ENCODE data around the gene DLG4.

The DLG4 gene

GRCh38 chr17:7176841-7177190 is 42.8 kb downstream of the DLG4 start:
- TF ChIP-seq ZNF621 (tag by site-specific recombination; IDR thresholded peaks at IDR 0.05) (no peak), ZNF658 (tag by site-specific recombination; IDR thresholded peaks at IDR 0.05) (no peak), GLIS2 (tag by site-specific recombination; IDR thresholded peaks at IDR 0.05) (no peak), ZNF138 (tag by site-specific recombination; IDR thresholded peaks at IDR 0.05; ENCODE audit: borderline replicate concordance) (no peak), ZNF426 (tag by site-specific recombination; IDR thresholded peaks at IDR 0.05) (no peak), ZFP3 (tag by site-specific recombination; IDR thresholded peaks at IDR 0.05; ENCODE audit: low read depth) (no peak), ZNF248 (tag by site-specific recombination; IDR thresholded peaks at IDR 0.05) (no peak)
- TF ChIP-seq, protein P1, sequence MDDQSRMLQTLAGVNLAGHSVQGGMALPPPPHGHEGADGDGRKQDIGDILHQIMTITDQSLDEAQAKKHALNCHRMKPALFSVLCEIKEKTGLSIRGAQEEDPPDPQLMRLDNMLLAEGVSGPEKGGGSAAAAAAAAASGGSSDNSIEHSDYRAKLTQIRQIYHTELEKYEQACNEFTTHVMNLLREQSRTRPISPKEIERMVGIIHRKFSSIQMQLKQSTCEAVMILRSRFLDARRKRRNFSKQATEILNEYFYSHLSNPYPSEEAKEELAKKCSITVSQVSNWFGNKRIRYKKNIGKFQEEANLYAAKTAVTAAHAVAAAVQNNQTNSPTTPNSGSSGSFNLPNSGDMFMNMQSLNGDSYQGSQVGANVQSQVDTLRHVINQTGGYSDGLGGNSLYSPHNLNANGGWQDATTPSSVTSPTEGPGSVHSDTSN (CRISPR knock-in tag; IDR thresholded peaks at IDR 0.05) = 0 out of 2 replicates have a peak, but pooled peaks have one; percentile 9
- H3K4me3 ChIP-seq (ENCODE audit: low read depth, low read length) = no peak overlapping the region
- POLR2A ChIA-PET = interaction anchor here (1.0 to 2.0 kb wide), 3 partner anchors 44 to 141 kb away, joined by 4 to 14 read pairs (median 13); partner anchors contain the start of genes ACADVL, DLG4 and SLC16A13
- H3K9me3 ChIP-seq (ENCODE audit: control insufficient read depth, insufficient read depth, low read depth, low read length) = no peaks in the 10 kb centered on the region
- H3K36me3 ChIP-seq (ENCODE audit: control insufficient read depth in 2 of 2, insufficient read depth in 1 of 2, low read length in 2 of 2) = no peaks in the 10 kb centered on the region; a peak in 1 of 3 replicates
- H3K4me1 ChIP-seq (ENCODE audit: control insufficient read depth, insufficient read depth, low read length) = peaks cover 8% of the 10 kb centered on the region
- no peak overlapping the region for H3K27ac ChIP-seq (ENCODE audit: extremely low read depth, low read depth, low read length)
- CTCF ChIA-PET = interaction anchor here (0.5 to 2.6 kb wide), 32 partner anchors 9 to 1618 kb away, joined by 3 to 50 read pairs (median 6); partner anchors contain the start of gene SLC16A11

DNA sequence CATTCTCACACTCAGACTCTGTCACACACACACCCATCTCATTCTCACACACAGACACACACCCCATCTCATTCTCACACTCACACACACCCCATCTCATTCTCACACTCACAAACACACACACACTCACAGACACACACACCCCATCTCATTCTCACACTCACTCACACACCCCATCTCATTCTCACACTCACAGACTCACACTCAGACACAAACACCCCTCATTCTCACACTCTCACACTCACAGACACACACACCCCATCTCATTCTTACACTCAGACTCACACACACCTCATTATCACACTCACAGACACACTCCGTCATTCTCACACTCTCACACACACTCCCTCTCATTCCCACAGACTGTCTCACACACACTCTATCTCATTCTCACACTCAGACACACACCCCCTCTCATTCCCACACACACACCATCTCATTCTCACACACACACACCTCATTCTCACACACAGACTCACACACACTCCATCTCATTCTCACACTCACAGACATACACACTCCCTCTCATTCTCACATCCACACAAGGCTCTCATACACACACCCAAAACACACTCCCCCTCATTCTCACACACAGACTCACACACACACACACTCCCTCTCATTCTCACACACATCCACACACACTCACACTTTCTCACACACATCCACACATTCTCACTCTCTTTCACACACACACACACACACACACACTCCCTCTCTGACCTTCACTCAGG is 43.4 kb downstream of the DLG4 start:
- H3K4me3 ChIP-seq (ENCODE audit: low read depth, low read length) = no peak overlapping the region
- CTCF ChIA-PET = interaction anchor here (0.6 to 2.6 kb wide), 15 partner anchors 8 to 763 kb away, joined by 3 to 50 read pairs (median 9); partner anchors contain the start of gene SLC16A11
- H3K27ac ChIP-seq (ENCODE audit: extremely low read depth, low read depth, low read length) = no peak overlapping the region
- H3K4me1 ChIP-seq (ENCODE audit: control insufficient read depth, insufficient read depth, low read length) = peaks cover 8% of the 10 kb centered on the region
- POLR2A ChIA-PET = interaction anchor here (2.0 kb wide), 1 partner anchor 130 kb away, joined by 14 read pairs; no protein-coding TSS in a partner anchor
- no peaks in the 10 kb centered on the region for H3K9me3 ChIP-seq (ENCODE audit: control insufficient read depth, insufficient read depth, low read depth, low read length)
- no peaks in the 10 kb centered on the region; a peak in 1 of 3 replicates for H3K36me3 ChIP-seq (ENCODE audit: control insufficient read depth in 2 of 2, insufficient read depth in 1 of 2, low read length in 2 of 2)
- TF ChIP-seq ZFP3 (tag by site-specific recombination; IDR thresholded peaks at IDR 0.05; ENCODE audit: low read depth) = no peak
- TF ChIP-seq, protein P2, sequence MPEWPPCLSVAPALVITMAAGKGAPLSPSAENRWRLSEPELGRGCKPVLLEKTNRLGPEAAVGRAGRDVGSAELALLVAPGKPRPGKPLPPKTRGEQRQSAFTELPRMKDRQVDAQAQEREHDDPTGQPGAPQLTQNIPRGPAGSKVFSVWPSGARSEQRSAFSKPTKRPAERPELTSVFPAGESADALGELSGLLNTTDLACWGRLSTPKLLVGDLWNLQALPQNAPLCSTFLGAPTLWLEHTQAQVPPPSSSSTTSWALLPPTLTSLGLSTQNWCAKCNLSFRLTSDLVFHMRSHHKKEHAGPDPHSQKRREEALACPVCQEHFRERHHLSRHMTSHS (tag by site-specific recombination; IDR thresholded peaks at IDR 0.05) = 0 out of 2 replicates have a peak, but pooled peaks have one; percentile 7
- TF ChIP-seq ZBTB48 (tag by site-specific recombination; IDR thresholded peaks at IDR 0.05) = no peak; the same call in 1 of the 2 replicates
- peak; percentile 63; the same call in 1 of the 2 replicates for TF ChIP-seq ZNF785 (tag by site-specific recombination; IDR thresholded peaks at IDR 0.05)
- TF ChIP-seq ZNF747 (tag by site-specific recombination; IDR thresholded peaks at IDR 0.05) = no peak
- TF ChIP-seq, protein P3, sequence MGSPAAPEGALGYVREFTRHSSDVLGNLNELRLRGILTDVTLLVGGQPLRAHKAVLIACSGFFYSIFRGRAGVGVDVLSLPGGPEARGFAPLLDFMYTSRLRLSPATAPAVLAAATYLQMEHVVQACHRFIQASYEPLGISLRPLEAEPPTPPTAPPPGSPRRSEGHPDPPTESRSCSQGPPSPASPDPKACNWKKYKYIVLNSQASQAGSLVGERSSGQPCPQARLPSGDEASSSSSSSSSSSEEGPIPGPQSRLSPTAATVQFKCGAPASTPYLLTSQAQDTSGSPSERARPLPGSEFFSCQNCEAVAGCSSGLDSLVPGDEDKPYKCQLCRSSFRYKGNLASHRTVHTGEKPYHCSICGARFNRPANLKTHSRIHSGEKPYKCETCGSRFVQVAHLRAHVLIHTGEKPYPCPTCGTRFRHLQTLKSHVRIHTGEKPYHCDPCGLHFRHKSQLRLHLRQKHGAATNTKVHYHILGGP (tag by site-specific recombination; IDR thresholded peaks at IDR 0.05) = no peak; the same call in none of the 2 replicates
- TF ChIP-seq ZNF529 (tag by site-specific recombination; IDR thresholded peaks at IDR 0.05; ENCODE audit: insufficient replicate concordance) = no peak
- TF ChIP-seq ZNF223 (tag by site-specific recombination; IDR thresholded peaks at IDR 0.05) = no peak
- TF ChIP-seq RBAK (tag by site-specific recombination; IDR thresholded peaks at IDR 0.05) = no peak
- TF ChIP-seq YY1 (tag by site-specific recombination; IDR thresholded peaks at IDR 0.05) = no peak
- TF ChIP-seq ZNF302 (tag by site-specific recombination; IDR thresholded peaks at IDR 0.05; ENCODE audit: low read depth) = no peak
- TF ChIP-seq ZBTB11 (tag by site-specific recombination; conservative IDR thresholded peaks at IDR 0.05; ENCODE audit: low read depth) = no peak
- TF ChIP-seq ZNF558 (tag by site-specific recombination; IDR thresholded peaks at IDR 0.05) = no peak
- TF ChIP-seq ZNF654 (tag by site-specific recombination; IDR thresholded peaks at IDR 0.05; ENCODE audit: low read depth) = no peak
- no peak for TF ChIP-seq ZNF792 (tag by site-specific recombination; IDR thresholded peaks at IDR 0.05)
- peak; percentile 58; the same call in 1 of the 2 replicates for TF ChIP-seq SALL2 (tag by site-specific recombination; IDR thresholded peaks at IDR 0.05; ENCODE audit: borderline replicate concordance)
- TF ChIP-seq, protein P4, sequence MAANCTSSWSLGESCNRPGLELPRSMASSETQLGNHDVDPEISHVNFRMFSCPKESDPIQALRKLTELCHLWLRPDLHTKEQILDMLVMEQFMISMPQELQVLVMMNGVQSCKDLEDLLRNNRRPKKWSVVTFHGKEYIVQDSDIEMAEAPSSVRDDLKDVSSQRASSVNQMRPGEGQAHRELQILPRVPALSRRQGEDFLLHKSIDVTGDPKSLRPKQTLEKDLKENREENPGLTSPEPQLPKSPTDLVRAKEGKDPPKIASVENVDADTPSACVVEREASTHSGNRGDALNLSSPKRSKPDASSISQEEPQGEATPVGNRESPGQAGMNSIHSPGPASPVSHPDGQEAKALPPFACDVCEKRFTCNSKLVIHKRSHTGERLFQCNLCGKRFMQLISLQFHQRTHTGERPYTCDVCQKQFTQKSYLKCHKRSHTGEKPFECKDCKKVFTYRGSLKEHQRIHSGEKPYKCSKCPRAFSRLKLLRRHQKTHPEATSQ (tag by site-specific recombination; IDR thresholded peaks at IDR 0.05) = no peak; the same call in 1 of the 2 replicates
- no peak for TF ChIP-seq ZNF292 (tag by site-specific recombination; IDR thresholded peaks at IDR 0.05; ENCODE audit: borderline replicate concordance, low read depth)
- TF ChIP-seq ZNF174 (tag by site-specific recombination; IDR thresholded peaks at IDR 0.05) = no peak

All from HEK293 (cell line).